Hypothalamus (tissue), 51 donors: Measurements from ENCODE around the gene EIF3K.
A peak's percentile ranks its signal among the peaks of the same experiment; 100 is the strongest.
"Not testable (repeated sequence)": the region's sequence is repeated elsewhere in the genome, so short reads cannot be mapped to it uniquely, and the experiment has no call there.

Experiments
- DNase-seq, 51 donors: peaks; one replicate each; lab custom pipeline; 2025; lab: John Stamatoyannopoulos, UW

EIF3K gene

DNA sequence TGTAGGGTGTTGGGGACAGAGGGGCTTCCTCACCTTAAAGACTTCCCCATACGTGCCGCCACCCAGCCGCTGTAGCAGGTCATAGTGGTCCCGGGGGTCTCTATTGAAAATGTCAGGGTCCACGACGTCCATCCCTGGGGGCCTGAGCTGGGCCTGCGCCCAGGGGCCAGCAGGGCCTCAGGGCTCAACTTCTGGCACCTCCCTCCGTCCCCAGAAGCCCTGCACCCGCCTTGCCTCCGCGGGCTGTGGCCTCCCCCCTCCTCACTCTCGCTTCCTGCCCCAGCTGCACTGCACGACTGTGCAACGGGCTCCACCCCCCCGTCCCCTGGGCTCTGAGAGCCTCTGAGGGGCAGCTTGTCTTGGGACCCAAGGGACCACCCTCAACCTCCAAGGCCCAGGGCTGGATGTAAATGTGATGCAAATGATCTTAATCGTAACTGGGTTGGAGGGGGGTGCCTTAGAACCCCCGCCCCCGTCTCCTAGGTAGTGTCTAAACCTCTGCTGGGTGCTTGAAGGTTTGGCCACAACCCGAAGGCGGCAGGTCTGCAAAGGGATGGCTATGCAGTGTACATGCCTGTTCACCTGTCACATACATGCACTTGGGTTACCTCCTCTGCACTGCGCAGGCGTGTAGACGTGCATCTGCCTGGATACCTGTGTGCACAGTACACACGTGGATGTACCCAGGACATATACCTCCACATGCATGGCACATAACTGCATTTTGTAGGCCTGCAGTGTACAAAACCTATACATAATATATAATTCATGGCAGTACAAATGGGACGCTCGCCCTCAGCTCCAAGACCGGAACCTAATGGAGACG lies 1.0 kb upstream of the EIF3K start, which contains the start of gene MAP4K1:
MAP4K1 (minus strand) TSS at position 190 of the 826 bp plus-strand sequence; CDS start at position 132, 58 bp downstream.
- peak in 16 of 51 donors; percentile 6 to 36 (median 26) for DNase-seq

DNA sequence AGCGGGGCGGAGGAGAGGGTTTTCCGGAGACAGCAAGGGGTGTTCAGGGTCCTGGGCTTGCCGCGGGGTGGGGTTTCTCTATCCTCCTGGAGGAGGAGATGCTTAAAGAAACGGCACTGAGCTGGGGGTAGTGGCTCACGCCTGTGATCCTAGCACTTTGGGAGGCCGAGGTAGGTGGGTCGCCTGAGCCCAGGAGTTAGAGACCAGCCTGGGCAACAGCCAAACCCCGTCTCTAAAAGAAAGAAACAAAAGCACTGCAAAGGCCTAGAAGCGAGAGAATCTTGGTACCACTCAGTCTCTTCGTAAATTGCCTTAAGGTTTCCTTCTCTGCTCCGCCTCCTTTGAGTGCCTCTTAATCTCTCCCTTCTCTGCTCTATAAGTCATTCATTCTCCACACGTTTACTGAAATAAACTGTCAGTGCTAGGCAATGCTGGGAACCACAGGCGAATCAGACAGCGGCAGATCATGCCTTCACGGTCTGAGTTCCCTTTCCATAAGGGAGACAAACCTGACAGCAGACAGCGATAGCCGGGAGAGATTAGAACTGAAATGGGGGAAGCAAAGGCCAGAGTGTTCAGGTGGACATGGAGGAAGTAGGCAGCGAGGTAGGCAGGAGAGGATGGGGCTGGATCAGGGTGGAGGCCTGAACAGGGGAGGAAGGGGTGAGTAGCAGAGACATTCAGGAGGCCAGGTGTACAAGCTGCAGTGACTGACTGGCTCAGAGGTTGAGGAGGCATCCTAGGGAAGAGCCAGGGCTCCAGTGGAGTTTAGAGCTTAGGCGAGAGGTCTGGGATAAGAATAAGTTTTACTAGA lies 580 bp downstream of the EIF3K start:
- DNase-seq = no peak

DNA sequence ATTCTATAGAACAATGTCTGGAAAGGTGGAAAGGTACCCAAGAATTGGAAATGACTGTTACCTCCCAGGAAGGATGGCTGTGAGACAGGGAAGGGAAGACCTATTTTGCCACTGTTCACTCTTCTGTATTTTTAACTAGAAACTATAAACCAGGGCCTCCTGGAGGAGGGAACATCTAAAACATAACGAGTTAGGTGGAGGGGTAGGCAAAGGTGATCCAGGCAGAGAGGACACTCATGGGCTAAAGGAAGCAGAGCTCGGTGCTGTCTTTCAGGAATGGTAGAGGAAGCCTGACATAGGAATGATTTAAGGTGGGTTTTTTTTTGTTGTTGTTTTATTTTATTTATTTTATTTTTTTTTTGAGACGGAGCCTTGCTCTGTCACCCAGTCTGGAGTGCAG lies 5.8 kb downstream of the EIF3K start:
- DNase-seq = no peak

DNA sequence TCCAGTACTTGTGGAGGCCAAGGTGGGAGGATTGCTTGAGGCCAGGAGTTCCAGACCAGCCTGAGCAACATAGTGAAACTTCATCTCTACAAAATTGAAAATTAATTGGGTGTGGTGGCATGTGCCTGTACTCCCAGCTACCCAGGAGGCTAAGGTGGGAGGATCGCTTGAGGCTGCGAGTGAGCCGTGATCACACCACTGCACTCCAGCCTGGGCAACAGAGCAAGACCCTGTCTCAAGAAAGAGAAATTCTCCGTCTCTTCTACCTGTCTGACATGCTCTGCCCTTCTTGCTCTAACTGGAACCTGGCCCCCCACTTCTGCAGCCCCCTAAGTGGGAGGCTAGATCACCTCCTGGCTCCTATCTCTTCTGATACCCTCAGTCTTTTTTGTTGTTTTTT lies 7.4 kb downstream of the EIF3K start:
- no peak for DNase-seq

DNA sequence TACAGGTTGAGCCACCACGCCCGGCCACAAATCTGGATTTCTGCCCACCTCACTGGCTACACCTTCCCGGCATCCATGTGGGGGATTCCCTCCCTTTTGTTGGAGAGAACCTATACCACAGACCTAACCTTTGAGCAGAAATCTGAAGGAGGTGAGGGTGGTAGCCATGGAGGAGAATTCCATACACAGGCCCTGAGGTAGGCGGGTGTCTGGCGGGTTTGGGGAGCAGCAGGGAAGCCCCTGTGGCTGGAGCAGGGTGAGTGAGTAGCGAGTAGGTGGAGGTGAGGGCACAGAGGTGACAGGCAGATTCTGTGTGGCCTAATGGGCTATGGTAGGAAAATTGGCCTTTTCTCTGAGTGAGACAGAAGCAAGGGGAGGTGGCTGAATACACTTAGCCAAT lies 10.6 kb downstream of the EIF3K start:
- DNase-seq = no peak

DNA sequence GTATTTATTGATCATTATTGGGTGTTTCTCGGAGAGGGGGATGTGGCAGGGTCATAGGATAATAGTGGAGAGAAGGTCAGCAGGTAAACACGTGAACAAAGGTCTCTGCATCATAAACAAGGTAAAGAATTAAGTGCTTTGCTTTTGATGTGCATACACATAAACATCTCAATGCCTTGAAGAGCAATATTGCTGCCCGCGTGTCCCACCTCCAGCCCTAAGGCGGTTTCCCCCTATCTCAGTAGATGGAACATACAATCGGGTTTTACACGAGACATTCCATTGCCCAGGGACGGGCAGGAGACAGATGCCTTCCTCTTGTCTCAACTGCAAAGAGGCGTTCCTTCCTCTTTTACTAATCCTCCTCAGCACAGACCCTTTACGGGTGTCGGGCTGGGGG lies 12.3 kb downstream of the EIF3K start:
- not testable (repeated sequence) for DNase-seq

DNA sequence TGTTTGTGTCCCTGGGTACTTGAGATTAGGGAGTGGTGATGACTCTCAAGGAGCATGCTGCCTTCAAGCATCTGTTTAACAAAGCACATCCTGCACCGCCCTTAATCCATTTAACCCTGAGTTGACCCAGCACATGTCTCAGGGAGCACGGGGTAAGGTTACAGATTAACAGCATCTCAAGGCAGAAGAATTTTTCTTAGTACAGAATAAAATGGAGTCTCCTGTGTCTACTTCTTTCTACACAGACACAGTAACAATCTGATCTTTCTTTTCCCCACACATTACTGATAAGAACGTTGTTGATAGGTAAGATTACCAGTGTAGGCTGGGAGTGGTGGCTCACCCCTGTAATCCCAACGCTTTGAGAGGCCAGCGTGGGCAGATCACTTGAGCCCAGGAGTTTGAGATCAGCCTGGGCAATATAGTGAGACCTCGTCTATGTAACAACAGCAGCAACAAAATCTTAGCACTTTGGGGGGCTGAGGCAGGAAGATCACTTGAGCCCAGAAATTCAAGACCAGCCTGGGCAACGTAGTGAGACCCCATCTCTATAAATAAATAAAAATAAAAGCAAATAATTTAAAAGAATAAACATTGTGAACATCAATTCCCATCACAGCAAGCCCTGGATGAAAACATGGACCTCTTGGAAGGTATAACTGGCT lies 13.0 kb downstream of the EIF3K start:
- DNase-seq = not testable (repeated sequence)

DNA sequence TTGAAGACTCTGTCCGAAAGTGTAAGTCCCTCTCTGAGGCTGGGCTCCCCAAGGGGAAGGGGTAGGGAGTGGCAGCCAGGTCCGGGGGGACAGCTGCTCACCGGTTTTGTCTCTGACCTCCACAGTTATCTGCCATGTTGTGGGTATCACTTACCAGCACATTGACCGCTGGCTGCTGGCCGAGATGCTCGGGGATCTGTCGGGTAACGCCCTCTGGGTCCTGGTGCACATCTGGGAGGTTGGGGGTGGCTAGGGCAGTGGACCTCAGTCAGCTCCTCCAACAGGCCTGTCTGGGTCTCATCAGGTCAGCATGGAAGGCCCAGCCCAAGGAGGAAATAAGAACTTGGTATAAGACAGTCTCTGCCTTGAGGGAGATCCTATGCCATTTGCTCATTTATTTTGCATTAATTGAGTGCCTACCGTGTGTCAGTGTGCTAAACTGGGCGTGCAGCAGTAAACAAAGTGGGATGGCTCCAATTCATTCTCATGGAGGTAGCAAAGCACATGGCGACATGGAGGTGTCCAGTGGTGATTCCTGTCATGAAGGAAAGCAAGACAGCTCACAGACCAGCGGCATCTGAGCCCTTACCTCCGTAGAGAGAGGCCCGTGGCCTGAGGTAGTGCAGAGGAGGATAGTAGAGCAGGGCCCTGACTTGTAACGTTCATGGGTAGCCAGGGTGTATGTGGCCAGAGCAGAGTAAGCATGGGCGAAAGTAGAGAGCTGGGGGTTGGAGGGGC lies 13.7 kb downstream of the EIF3K start:
- DNase-seq = no peak

DNA sequence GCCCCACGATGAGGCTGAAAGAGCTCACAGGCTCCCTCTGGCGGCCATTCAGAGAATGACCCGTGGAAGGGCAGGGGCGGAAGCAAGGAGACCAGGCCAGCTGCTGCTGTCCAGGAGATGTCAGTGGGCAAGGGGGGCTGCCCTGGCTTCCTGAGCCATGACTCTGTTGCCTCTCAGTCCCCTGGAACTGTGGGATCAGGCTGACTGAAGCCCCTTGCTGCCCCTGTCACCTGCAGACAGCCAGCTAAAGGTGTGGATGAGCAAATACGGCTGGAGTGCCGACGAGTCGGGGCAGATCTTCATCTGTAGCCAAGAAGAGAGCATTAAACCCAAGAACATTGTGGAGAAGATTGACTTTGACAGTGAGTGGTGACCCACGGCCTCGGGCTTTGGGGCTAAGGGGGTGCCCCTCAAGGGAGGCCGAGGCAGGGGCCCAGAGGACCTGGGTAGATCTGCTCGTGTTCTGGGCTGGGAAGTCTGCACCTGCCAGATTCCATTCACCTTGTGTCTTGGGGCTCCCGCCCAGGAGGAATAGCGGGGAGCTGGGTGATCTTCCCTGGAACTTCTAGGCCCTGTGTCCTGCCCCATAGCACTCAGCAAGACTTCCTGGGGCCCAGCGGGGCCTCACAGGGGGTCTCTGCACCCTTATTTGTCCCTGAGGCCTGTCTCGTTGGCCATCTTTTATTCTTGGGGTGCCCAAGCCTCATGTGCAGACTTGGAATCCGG lies 15.9 kb downstream of the EIF3K start:
- peak in 47 of 51 donors; percentile 7 to 78 (median 40) for DNase-seq

DNA sequence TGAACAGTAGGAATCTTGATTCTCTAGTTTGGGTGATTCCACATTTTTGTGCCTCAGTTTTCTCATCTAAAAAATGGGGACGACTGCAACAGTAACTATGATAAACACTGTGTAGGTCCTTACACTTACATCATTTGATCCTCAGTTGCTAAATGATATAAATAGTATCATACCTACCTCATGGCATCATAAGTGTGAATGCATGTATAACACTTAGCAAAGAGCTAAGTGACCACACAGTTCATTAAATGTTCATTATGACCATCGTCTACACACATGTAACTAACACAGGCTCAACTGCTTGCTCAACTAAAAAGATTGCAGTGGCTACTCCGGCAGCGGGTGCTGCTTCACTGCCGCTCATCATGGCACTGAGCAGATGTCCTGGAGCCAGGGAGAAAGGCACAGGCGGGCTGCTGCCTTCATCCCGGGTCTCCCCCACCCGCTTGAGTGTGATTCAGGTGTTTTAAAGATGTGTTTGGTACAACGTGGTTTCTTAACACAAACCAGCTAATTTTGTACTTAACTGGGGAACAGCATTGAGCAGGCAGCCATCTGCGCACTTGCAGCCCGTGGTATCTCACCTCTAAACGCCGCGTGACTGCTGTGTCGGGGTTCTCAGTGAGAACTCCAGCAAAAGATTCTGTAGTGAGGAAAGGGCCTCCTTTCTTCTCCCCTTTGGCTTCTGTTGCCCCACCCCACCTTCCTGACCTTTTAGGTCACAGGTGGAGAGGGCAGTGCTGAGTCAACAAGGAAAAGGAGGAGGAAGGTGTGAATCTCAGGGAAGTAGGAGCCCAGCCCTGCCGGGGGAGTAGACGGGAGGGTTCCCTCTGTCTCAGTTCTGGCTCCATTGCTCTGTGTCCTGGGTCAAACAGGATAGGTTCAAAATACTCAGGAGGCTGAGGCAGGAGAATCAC lies 16.8 kb downstream of the EIF3K start:
- DNase-seq = no peak

DNA sequence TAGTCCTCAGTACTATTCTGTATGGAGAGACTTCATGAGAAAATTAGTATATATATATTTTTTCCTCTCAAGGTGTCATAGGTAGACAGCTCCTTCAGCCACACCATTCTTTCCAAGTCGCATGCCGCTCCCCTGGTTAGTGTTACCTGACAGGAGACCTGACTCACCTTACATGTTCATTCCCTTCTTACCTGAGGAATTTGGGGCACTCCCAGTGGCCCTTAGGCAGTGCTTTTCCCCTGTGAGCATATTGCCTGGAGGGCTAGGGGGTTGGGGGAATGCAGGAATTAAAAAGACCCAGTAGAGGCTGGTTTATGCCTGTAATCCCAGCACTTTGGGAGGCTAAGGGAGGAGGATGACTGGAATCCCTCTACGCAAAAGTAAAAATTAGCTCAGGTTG lies 19.5 kb downstream of the EIF3K start:
- DNase-seq = no peak

DNA sequence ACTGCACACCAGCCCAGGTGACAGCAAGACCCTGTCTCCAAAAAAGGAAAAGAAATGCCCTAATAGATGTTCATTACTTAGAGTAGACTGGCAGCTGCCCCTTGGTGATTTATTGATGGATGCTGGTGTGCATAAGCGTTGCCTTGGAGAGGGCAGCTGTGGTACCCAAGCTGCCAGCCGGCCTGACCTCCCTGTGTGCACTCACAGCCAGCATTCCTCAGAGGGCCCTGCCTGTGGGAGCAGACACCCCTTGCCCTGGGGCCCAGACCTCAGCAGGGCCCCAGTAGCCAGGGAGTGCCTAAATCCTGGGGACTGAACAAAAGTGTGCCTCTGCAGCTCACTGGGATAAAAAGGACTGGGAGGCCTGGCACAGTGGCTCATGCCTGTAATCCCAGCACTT lies 20.7 kb downstream of the EIF3K start:
- no peak for DNase-seq

DNA sequence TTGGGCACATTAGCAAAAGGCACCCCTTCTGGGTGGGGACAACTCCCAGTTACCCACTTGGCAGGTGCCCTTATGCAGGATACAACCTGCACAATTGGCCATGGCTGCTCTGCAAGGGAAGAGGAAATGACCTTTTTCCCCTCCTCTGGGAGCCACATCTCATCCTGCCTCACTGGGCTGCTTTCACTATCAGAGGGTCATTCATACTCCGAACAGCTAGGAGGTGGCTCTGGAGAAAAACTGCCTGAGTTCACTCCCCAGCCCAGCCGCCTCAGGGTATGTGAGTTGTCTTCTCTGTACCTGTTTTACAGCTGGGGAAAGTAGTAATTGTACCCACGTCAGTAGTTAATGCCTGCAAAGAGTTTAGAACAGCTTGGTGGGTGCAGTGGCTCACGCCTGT lies 21.4 kb downstream of the EIF3K start:
- no peak for DNase-seq

DNA sequence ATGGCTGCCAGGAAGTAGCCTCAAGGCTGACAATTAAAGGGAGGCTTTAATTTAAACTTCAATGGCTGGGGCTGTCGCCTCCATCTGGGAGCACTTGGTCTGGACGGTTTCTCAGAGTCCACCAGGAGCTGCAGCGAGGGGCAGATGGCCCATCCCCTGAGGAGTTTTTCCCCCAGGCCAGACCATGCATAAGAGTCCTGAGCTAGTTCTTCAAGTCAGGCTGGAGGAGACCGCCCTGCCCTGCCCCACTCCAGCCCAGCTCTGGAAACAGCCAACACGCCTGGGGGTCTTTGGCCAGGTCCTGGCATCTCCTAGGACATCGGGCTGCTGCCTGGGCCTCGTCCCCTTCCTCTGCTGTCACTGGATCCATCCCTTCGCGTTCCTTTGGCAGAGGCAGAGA lies 23.2 kb downstream of the EIF3K start:
- no peak for DNase-seq

DNA sequence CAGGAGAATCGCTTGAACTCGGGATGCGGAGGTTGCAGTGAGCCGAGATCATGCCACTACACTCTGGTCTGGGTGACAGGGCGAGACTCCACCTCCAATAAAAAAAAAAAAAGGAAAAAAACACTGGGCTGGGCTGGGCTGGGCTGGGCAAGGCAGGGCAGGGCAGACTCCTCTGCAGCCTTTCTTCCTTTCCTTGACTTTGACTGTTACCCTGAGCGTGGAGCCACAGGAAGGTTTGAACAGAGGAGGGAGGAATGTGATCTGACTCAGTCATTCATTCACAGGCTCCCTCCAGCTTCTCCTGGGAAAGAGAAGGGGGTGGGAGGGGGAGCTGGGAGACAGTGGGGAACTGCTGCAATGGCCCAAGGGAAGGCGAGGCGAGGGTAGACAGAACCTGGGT lies 25.7 kb downstream of the EIF3K start:
- no peak for DNase-seq

DNA sequence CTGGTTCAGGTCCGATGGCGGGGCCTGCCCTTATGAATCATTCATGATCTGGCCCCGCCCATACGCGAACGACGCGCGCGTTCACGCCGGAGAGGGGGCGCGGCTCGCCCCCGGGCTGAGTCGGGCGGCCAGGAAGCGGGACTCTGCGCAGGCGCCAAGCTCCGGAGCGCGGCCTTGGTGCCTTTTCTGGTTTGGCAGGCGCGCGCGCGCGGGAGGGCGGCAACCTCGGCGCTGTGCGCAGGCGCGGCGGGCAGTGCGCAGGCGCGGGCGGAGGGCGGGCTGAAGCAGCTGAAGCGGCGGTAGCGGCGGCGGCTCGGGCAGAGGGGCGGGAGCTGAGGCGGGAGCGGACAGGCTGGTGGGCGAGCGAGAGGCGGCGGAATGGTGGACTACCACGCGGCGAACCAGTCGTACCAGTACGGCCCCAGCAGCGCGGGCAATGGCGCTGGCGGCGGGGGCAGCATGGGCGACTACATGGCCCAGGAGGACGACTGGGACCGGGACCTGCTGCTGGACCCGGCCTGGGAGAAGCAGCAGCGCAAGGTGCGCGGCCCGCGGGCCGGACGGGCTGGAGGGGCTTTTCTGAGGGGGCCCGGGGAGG lies 28.5 kb downstream of the EIF3K start, which contains the start of gene ACTN4:
ACTN4 (plus strand) TSS at position 282 of the 598 bp plus-strand sequence; CDS start at position 379, 97 bp downstream.
- DNase-seq = peak; percentile 89 to 100 (median 97)

DNA sequence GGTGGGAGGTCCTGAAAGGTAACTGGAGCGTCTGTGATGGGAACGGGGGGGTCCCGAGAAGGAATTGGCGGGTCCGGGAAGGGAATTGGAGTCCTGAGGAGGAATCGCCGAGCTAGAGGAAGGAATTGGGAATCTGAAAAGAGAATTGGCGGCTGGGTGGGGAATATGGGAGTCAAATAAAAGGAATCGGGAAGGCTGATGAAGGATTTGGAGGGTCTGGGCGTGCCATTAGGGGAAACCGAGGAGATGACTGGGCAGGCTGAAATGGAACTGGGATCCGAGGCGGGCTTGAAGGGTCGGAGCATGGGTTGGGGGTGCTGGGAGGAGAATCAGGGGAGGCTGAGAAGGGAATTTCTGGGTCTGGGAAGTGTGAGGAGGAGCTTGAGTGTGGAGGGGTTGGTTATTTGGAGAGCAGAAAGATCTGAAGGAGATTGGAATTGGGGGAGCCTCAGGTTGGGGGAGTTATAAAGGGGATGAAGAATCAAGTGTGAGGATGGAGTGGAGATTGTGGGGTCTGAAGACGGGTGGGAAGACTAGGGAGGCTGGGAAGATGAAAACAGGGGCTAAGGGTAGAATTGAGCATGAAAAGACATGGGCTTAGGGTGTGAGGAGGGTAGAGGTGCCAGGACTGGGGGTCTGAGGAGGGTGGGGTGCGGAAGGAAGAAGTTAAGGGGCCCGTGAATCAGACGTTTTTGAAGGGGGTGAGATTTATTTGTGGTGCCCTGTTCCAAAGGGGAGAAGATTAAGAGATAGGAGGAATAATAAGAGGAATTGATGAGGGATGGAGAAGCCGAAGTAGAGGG lies 29.2 kb downstream of the EIF3K start:
- no peak for DNase-seq
